Esophagus (tissue), 2 donors: ENCODE data around the gene GNG7. TPM values are rescaled to one million over a fixed set of nuclear protein-coding genes. Genes with fewer than 3 reads are reported as not detected.
"Not testable (repeated sequence)": the region's sequence is repeated elsewhere in the genome, so short reads cannot be mapped to it uniquely, and the experiment has no call there.

Experiments
- H3K27ac ChIP-seq, 2 donors: one replicate each; pipeline ENCODE4 v1.5.1; 2013; ENCODE audit warnings: low read depth in 2 of 2, mild to moderate bottlenecking in 2 of 2, inconsistent platforms in 1 of 2, low read length in 1 of 2, moderate library complexity in 1 of 2
- H3K27me3 ChIP-seq, 2 donors: one replicate each; pipeline ENCODE4 v1.6.1; 2013; ENCODE audit warnings: low read length in 2 of 2, control low read depth in 1 of 2, mild to moderate bottlenecking in 1 of 2; ENCODE audit not compliant: insufficient read depth in 2 of 2, control insufficient read depth in 1 of 2
- H3K36me3 ChIP-seq, 2 donors: one replicate each; pipeline ENCODE4 v1.6.1; 2013; ENCODE audit warnings: low read length in 1 of 2; ENCODE audit not compliant: control insufficient read depth in 2 of 2, insufficient read depth in 2 of 2
- H3K4me1 ChIP-seq, 2 donors: one replicate each; pipeline ENCODE4 v1.6.1; 2013; ENCODE audit warnings: low read length in 1 of 2; ENCODE audit not compliant: control insufficient read depth in 2 of 2, insufficient read depth in 2 of 2
- H3K4me3 ChIP-seq, 2 donors: one replicate each; pipeline ENCODE4 v1.5.1; 2013; ENCODE audit warnings: low read length in 2 of 2, mild to moderate bottlenecking in 2 of 2, low read depth in 1 of 2, moderate library complexity in 1 of 2
- H3K9me3 ChIP-seq, 2 donors: one replicate each; pipeline ENCODE4 v1.6.1; 2013; ENCODE audit warnings: mild to moderate bottlenecking in 2 of 2, low read depth in 1 of 2, low read length in 1 of 2, moderate library complexity in 1 of 2; ENCODE audit not compliant: control insufficient read depth in 2 of 2, insufficient read depth in 1 of 2
- WGBS, 2 donors: extraction: QIAGEN DNeasy Blood & Tissue Kit; methylation state at CpG; one replicate each; pipeline ENCODE4 v1.1.7; 2013; 5-methylcytosine and 5-hydroxymethylcytosine counted together
- polyA plus RNA-seq, 2 donors: library from polyadenylated mRNA; stranded (reverse); fragments of 200-250 nt; gene quantifications; one replicate each; pipeline ENCODE4 v1.2.3, GENCODE V29; 2013
- donor health status: healthy with polysubstance abuse.
- donor health status: Bipolar disorder and iron deficiency.

Gene GNG7
- polyA plus RNA-seq, 2 donors = 1.2 to 2.4 TPM

DNA sequence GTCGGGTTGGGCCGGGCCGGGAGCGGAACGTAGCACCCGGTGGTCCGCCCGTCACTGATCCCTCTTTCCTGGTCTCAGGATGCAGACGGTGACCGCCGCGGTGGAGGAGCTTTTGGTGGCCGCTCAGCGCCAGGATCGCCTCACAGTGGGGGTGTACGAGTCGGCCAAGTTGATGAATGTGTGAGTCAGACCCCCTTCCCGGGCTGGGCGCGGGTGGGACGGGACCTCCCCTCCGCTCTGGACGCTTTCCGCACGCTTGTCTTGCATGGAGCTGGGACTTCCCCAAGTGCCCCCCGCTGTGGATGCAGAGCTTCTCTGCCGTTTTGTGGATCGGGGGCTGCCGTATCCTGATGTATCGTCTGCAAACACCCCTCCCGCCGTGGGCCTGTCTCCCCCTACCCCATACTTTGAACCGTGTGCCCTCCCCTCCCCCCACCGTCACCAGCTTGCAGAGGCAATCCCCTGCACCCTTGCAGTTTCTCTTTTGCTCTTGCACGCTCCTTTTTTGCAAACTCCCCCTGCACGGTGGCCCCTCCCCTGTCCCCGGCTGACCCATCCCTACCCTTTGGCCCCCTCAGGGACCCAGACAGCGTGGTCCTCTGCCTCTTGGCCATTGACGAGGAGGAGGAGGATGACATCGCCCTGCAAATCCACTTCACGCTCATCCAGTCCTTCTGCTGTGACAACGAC, 225.9 kb downstream of the GNG7 start:
- WGBS, 2 donors = 1% methylated on average over 41 to 42 of the region's 42 CpGs
- Histone ChIP-seq H3K4me3 (peak overlapping the region; percentile 90 to 91), H3K27ac (peak overlapping the region; percentile 94 to 97), H3K9me3 (peaks cover 0 to 2% of the 10 kb centered on the region in 2 donors), H3K27me3 (no peaks in the 10 kb centered on the region), H3K36me3 (no peaks in the 10 kb centered on the region), H3K4me1 (peaks cover 0 to 5% of the 10 kb centered on the region in 2 donors)

- WGBS, 2 donors = 0% methylated on average over 60 to 70 of the region's 70 CpGs
- Histone ChIP-seq H3K36me3 (no peaks in the 10 kb centered on the region), H3K27me3 (no peaks in the 10 kb centered on the region), H3K4me3 (peak within 1 kb of the TSS; percentile 90 to 91), H3K9me3 (no peaks in the 10 kb centered on the region), H3K4me1 (peaks cover 0 to 5% of the 10 kb centered on the region in 2 donors), H3K27ac (peak within 1 kb of the TSS; percentile 94 to 97)
These were observed 226.6 kb downstream of the GNG7 start, which contains the start of gene GADD45B for GRCh38 chr19:2475702-2476450. Gene GADD45B (plus strand): TSS chr19:2476127. CDS start chr19:2476359, 232 bp downstream.

DNA sequence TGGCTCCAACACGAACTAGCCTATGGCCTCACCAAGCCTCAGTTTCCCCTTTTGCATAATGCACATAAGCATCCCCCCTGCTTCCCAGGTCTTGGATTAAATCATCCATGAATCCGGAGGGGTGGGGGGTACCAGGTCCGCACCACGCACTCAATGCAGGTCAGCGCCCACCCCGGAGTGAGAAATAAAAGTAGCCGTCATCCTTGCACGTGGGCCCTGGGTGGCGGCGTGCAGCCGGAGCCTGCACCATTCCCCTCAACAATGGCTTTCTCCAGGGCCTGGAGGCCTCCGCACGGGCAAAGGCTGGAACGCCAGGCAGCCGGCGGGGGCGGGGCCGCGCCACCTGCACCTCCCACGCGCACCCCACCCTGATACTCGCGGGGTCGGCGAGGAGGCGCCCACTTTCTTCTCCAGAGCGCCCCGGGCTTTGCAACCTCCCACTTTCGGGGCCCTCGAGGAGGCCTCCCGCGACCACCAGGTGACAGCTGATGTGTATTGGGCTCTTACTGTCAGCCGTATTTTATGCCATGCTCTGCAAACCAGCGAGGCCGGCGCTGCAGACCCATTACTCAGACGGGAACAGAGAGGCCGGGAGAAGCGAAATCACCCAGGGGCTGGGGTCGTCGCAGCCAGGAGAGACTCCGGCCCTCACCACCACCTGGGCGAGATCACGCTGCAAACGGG, 227.3 kb downstream of the GNG7 start:
- 1% methylated on average over 45 of the region's 45 CpGs for WGBS, 2 donors

GRCh38 chr19:2474232-2475017, 228.1 kb downstream of the GNG7 start:
- Histone ChIP-seq H3K27ac (peak overlapping the region; percentile 86 to 87), H3K4me1 (peaks cover 0 to 5% of the 10 kb centered on the region in 2 donors), H3K9me3 (no peaks in the 10 kb centered on the region), H3K27me3 (no peaks in the 10 kb centered on the region), H3K36me3 (no peaks in the 10 kb centered on the region), H3K4me3 (peak overlapping the region; percentile 57 to 91)
- WGBS, 2 donors = 5 to 6% methylated on average over 58 to 60 of the region's 60 CpGs

More for the DNA sequence above, 227.3 kb downstream of the GNG7 start:
- H3K27me3 ChIP-seq = no peaks in the 10 kb centered on the region
- peak overlapping the region; percentile 57 to 91 for H3K4me3 ChIP-seq
- peaks cover 0 to 5% of the 10 kb centered on the region in 2 donors for H3K4me1 ChIP-seq
- no peaks in the 10 kb centered on the region for H3K36me3 ChIP-seq
- H3K9me3 ChIP-seq = no peaks in the 10 kb centered on the region
- H3K27ac ChIP-seq = peak overlapping the region; percentile 86 to 87

GRCh38 chr19:2469915-2470200, 232.6 kb downstream of the GNG7 start:
- H3K4me1 ChIP-seq, H3K36me3 ChIP-seq, H3K4me3 ChIP-seq, H3K27me3 ChIP-seq, H3K9me3 ChIP-seq, H3K27ac ChIP-seq: not testable (repeated sequence)
- WGBS, 2 donors = 85 to 87% methylated on average over 8 of the region's 8 CpGs

DNA sequence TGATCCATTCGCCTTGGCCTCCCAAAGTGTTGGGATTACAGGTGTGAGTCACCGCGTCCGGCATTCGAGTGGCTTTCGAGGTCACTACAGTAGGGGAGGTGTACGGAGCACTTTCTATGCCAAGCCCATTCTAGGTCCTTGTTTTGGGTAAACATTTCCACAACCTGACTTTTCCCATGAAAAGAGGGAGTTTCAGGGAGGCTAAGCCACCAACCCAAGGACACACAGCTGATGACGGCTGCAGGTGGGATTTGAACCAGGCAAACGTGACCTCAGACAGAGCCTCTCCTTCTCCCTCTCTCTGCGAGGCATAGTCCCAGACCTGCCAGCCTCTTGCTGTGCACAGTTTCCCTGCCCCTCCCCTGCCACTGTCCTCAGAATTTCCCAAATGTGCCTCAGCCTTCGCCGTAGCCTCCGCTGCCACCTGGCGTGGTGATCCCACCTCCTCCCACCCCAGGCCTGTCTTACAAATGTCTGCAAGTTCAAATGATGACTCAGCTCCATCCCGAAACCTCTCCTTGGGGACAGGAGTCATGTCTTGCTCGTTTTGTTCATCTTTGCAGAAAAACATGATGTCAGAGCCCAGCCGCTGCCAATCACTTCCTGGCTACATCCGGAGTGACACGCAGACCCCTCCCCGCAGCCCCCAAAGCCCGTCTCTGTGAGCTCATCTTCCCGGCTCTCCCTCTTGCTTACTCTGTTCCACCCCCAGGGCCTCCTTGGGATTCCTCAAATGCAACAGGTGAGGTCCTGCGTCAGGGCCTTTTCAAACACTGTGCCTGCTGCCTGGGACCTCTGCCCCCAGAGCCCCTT, 233.2 kb downstream of the GNG7 start:
- H3K4me1 ChIP-seq = no peaks in the 10 kb centered on the region
- no peak overlapping the region for H3K4me3 ChIP-seq
- H3K36me3 ChIP-seq = no peaks in the 10 kb centered on the region
- no peaks in the 10 kb centered on the region for H3K27me3 ChIP-seq
- no peaks in the 10 kb centered on the region for H3K9me3 ChIP-seq
- H3K27ac ChIP-seq = no peak overlapping the region
- 43 to 50% methylated on average over 23 of the region's 23 CpGs for WGBS, 2 donors

- Histone ChIP-seq H3K9me3 (no peaks in the 10 kb centered on the region), H3K27ac (no peak overlapping the region), H3K4me3 (no peak overlapping the region), H3K36me3 (no peaks in the 10 kb centered on the region), H3K27me3 (no peaks in the 10 kb centered on the region), H3K4me1 (no peaks in the 10 kb centered on the region)
- WGBS, 2 donors = 80 to 83% methylated on average over 11 to 12 of the region's 12 CpGs
These were observed 233.9 kb downstream of the GNG7 start for GRCh38 chr19:2468596-2468995.

DNA sequence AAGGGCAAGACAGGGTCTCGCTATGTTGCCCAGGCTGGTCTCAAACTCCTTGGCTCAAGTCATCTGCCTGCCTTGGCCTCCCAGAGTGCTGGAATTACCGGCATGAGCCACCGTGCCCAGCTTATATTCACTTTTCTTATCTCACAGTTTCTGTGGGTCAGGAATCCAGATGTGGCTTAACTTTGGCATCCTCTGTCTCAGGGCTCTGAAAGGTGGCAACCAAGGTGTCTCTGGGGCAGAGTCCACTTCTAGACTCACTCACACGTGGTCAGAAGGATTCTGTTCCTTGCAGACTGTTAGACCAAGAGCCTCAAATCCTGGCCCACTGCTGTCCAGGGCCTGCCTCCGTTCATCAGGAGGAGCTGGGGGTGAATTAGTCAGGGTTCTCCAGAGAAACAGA, 238.1 kb downstream of the GNG7 start:
- no peak overlapping the region for H3K4me3 ChIP-seq
- H3K27me3 ChIP-seq = no peaks in the 10 kb centered on the region
- no peaks in the 10 kb centered on the region for H3K9me3 ChIP-seq
- WGBS, 2 donors = 79 to 81% methylated on average over 5 of the region's 5 CpGs
- peaks cover 0 to 4% of the 10 kb centered on the region in 2 donors for H3K4me1 ChIP-seq
- no peak overlapping the region for H3K27ac ChIP-seq
- no peaks in the 10 kb centered on the region for H3K36me3 ChIP-seq
